HG03064 (cell line): ENCODE measurements around the gene KBTBD4.
"Not testable (repeated sequence)": the region's sequence is repeated elsewhere in the genome, so short reads cannot be mapped to it uniquely, and the experiment has no call there.

Experiments used
- ATAC-seq: cut with Tn5 transposase; IDR thresholded peaks from one replicate; pipeline ENCODE4 v1.9.1; 2021; ENCODE audit warnings: low read depth; ENCODE audit not compliant: unreplicated experiment

The KBTBD4 gene

GRCh38 chr11:47530721-47531120 lies 48.0 kb downstream of the KBTBD4 start:
- ATAC-seq, result not testable (repeated sequence)

GRCh38 chr11:47529951-47530350 lies 48.8 kb downstream of the KBTBD4 start:
- ATAC-seq, result no peak

GRCh38 chr11:47527186-47527585 lies 51.6 kb downstream of the KBTBD4 start:
- ATAC-seq, result no peak

GRCh38 chr11:47526032-47526431 lies 52.7 kb downstream of the KBTBD4 start:
- not testable (repeated sequence) for ATAC-seq

GRCh38 chr11:47524291-47524874 lies 54.4 kb downstream of the KBTBD4 start:
- peak; percentile 16 for ATAC-seq

GRCh38 chr11:47523490-47524225 lies 55.1 kb downstream of the KBTBD4 start:
- ATAC-seq, result peak; percentile 47
